K562 (cell line): ENCODE results near the gene SELL. TPM values are rescaled to one million over a fixed set of nuclear protein-coding genes. Genes with fewer than 3 reads are reported as not detected.
"Not testable (repeated sequence)": the region's sequence is repeated elsewhere in the genome, so short reads cannot be mapped to it uniquely, and the experiment has no call there.

Experiments used
- ATAC-seq: fragments of 200-7000 bp; cut with Tn5 transposase; 3 replicates; pipeline ENCODE4 v1.9.1; 2020; ENCODE audit warnings: moderate library complexity
- BruUV-seq: library from RNA; stranded (reverse); fragments of 400-500 nt; replicated peaks from 2 replicates; lab custom pipeline; 2021; lab: Mats Ljungman, UMichigan
- CTCF ChIA-PET: fragments of 300-600 bp; formaldehyde crosslinking; extraction: SDS; loops from one replicate; lab custom pipeline; 2021; ENCODE audit warnings: low intra/inter-chr PET ratio; lab: Yijun Ruan, JAX
- POLR2A ChIA-PET: fragments of 300-600, 350-650 bp; sonication (Branson Sonifier 250); formaldehyde crosslinking; extraction: SDS; loops from one replicate; lab custom pipeline; 2021; ENCODE audit warnings: antibody characterized with exemption, inconsistent platforms; lab: Yijun Ruan, JAX
- DNase-seq, 4 experiments: peaks; one replicate each; pipeline versions ENCODE4 v3.0.0 to v3.0.0-alpha.2; 2011 to 2018; ENCODE audit warnings: low spot score in 3 of 4, mixed read lengths in 3 of 4; ENCODE audit errors: extremely low read depth in 1 of 4
- FAIRE-seq: peaks from 2 replicates; lab custom pipeline; 2011; peaks lifted over from hg19 to GRCh38; lab: Jason Lieb, UNC
- H2AFZ ChIP-seq: 2 replicates; pipeline ENCODE4 v1.6.0; 2011; ENCODE audit warnings: low read depth, low read length, control low read depth, inconsistent platforms
- H3K27ac ChIP-seq: fragments of 200-600 bp; 3 replicates; pipeline ENCODE4 v1.8.0; 2011; ENCODE audit warnings: low read depth, mild to moderate bottlenecking, control low read depth, inconsistent platforms, low read length, moderate library complexity, mixed read lengths; ENCODE audit errors: extremely low read depth
- H3K27me3 ChIP-seq, 2 experiments: fragments of 300-600 bp in 1 of 2; 2 replicates in 1 of 2; 3 replicates in 1 of 2; pipeline versions ENCODE4 v1.6.0 to v1.8.0; 2011; ENCODE audit warnings: inconsistent platforms in 2 of 2, low read length in 2 of 2, mild to moderate bottlenecking in 1 of 2, mixed read lengths in 1 of 2, moderate library complexity in 1 of 2; ENCODE audit not compliant: control insufficient read depth in 2 of 2, insufficient read depth in 2 of 2
- H3K36me3 ChIP-seq: fragments of 300-600 bp; 3 replicates; pipeline ENCODE4 v1.8.0; 2011; ENCODE audit warnings: mild to moderate bottlenecking, low read length, inconsistent platforms; ENCODE audit not compliant: control insufficient read depth, insufficient read depth
- H3K4me1 ChIP-seq, 2 experiments: fragments of 200-600 bp in 1 of 2; replicated peaks in 1 of 2; 2 replicates in 1 of 2; 3 replicates in 1 of 2; pipeline versions ENCODE4 v1.5.1 to v1.8.0; 2011; ENCODE audit warnings: inconsistent platforms in 2 of 2, low read length in 2 of 2, mild to moderate bottlenecking in 1 of 2, mixed read lengths in 1 of 2, moderate library complexity in 1 of 2; ENCODE audit not compliant: control insufficient read depth in 2 of 2, insufficient read depth in 2 of 2
- H3K4me2 ChIP-seq: 2 replicates; pipeline ENCODE4 v1.6.1; 2011; ENCODE audit warnings: low read length, control low read depth, inconsistent platforms, mixed read lengths; ENCODE audit not compliant: insufficient read depth
- H3K4me3 ChIP-seq: fragments of 200-600 bp; sonication (generic), shearing (Covaris generic); 2 replicates; pipeline ENCODE4 v1.5.1; 2016; ENCODE audit warnings: control low read depth, inconsistent platforms
- H3K79me2 ChIP-seq: fragments of 200-600 bp; 3 replicates; pipeline ENCODE4 v1.8.0; 2011; ENCODE audit warnings: low read length, inconsistent platforms; ENCODE audit not compliant: control insufficient read depth, insufficient read depth
- H3K9ac ChIP-seq, 2 experiments: 2 replicates each; pipeline versions ENCODE4 v1.6.0 to v1.6.1; 2011; ENCODE audit warnings: low read depth in 2 of 2, low read length in 2 of 2, control low read depth in 1 of 2, inconsistent platforms in 1 of 2, mild to moderate bottlenecking in 1 of 2, mixed read lengths in 1 of 2; ENCODE audit not compliant: insufficient read depth in 1 of 2
- H3K9me1 ChIP-seq: one replicate; pipeline ENCODE4 v1.6.0; 2011; ENCODE audit warnings: inconsistent platforms, mild to moderate bottlenecking, low read length, moderate library complexity; ENCODE audit not compliant: control insufficient read depth, insufficient read depth
- H3K9me3 ChIP-seq: replicated peaks from 2 replicates; pipeline ENCODE4 v1.5.1; 2011; ENCODE audit warnings: low read depth, low read length, inconsistent platforms; ENCODE audit not compliant: control insufficient read depth, insufficient read depth
- H4K20me1 ChIP-seq: replicated peaks from 2 replicates; pipeline ENCODE4 v1.6.1; 2011; ENCODE audit warnings: low read length, inconsistent platforms, mixed read lengths; ENCODE audit not compliant: control insufficient read depth, insufficient read depth
- RBM25 ChIP-seq: fragments of 200-400 bp; formaldehyde crosslinking; IDR thresholded peaks from 2 replicates; pipeline ENCODE4 v1.6.1; 2018; ENCODE audit warnings: low read length, low read depth, moderate library complexity; ENCODE audit not compliant: severe bottlenecking
- ZNF146 ChIP-seq: IDR thresholded peaks from one replicate; pipeline ENCODE4 v1.6.1; 2018; ENCODE audit warnings: missing compliant biosample characterization; ENCODE audit not compliant: unreplicated experiment
- ZNF324 ChIP-seq: fragments of 250-450 bp; sonication (Bioruptor Pico); IDR thresholded peaks from 2 replicates; pipeline ENCODE4 v1.4.0; 2020; ENCODE audit warnings: mild to moderate bottlenecking
- WGBS: fragments of 100-300 bp; shearing (Covaris generic); methylation state at CpG from one replicate; pipeline ENCODE4 v1.1.6; 2016; ENCODE audit warnings: low coverage, mixed read lengths; ENCODE audit not compliant: insufficient coverage; ENCODE audit errors: missing lambda C conversion rate; 5-methylcytosine and 5-hydroxymethylcytosine counted together
- in situ Hi-C: fragments of 300-500 bp; cut with MboI; formaldehyde crosslinking; loops from 4 replicates; pipeline ENCODE4 v1.15.0; 2018; ENCODE audit warnings: inconsistent platforms, mixed read lengths
- intact Hi-C: fragments of 100-400 bp; cut with micrococcal nuclease; formaldehyde crosslinking; loops from 2 replicates; pipeline ENCODE4 v1.14.2; 2022
- polyA plus RNA-seq, 8 experiments: library from polyadenylated mRNA; depleted of rRNA in 4 of 8; stranded (reverse) in 5 of 8; unstranded in 3 of 8; fragments of >200 nt; fragmentation: Nextera tagmentation in 2 of 8; fragmentation: Illumina TruSeq in 1 of 8; extraction: Ambion mirVana in 2 of 8; extraction: Trizol in 1 of 8; gene quantifications; 2 replicates each; pipeline versions ENCODE4 v1.2.1 to v1.2.3, GENCODE V29; 2011 to 2014; ENCODE audit warnings: inconsistent platforms in 1 of 8, missing spikeins in 1 of 8
- total RNA-seq, 7 experiments: library from RNA; depleted of rRNA in 6 of 7; stranded (reverse); fragments of >200 nt in 6 of 7; fragmentation: Illumina TruSeq in 2 of 7; extraction: Trizol in 2 of 7; gene quantifications; 2 replicates each; pipeline versions ENCODE4 v1.2.1 to v1.2.3, GENCODE V29; 2011 to 2021; ENCODE audit warnings: low replicate concordance in 1 of 7

Gene SELL
- total and polyA plus RNA-seq, 9 of the 15 experiments (the other 6 are each of a cell fraction or from before 2014, with no cell fraction given), result 0.51 TPM; not detected in 8

DNA sequence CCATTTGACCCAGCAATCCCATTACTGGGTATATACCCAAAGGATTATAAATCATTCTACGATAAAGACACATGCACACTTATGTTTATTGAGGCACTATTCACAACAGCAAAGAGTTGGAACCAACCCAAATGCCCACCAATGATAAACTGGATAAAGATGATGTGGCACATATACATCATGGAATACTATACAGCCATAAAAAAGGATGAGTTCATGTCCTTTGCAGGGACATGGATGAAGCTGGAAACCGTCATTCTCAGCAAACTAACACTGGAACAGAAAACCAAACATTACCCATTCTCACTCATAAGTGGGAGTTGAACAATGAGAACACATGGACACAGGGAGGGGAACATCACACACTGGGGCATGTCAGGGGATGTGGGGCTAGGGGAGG is 3.7 kb upstream of the SELL start:
- 0% methylated on average over 2 of the region's 2 CpGs for whole genome bisulfite sequencing
- H3K9me3 ChIP-seq, H3K27ac ChIP-seq, H3K4me2 ChIP-seq, H3K4me1 ChIP-seq, H4K20me1 ChIP-seq, H3K4me3 ChIP-seq, DNase-seq, H3K27me3 ChIP-seq, CTCF ChIA-PET, POLR2A ChIA-PET, H3K36me3 ChIP-seq, H2AFZ ChIP-seq, intact Hi-C loops, BruUV-seq, H3K9ac ChIP-seq, H3K9me1 ChIP-seq, H3K79me2 ChIP-seq, ATAC-seq, FAIRE-seq: not testable (repeated sequence)
- peak; percentile 65 for TF ChIP-seq RBM25
- TF ChIP-seq ZNF146, result peak; percentile 81
- in situ Hi-C loops, result loop anchor here (10.0 kb wide), 1 partner anchor 110 kb away; no protein-coding TSS in a partner anchor

- FAIRE-seq, H4K20me1 ChIP-seq, H3K9me3 ChIP-seq, H3K4me2 ChIP-seq, H3K4me3 ChIP-seq, POLR2A ChIA-PET, H3K79me2 ChIP-seq, H3K27me3 ChIP-seq, DNase-seq, BruUV-seq, H3K9me1 ChIP-seq, H3K9ac ChIP-seq, H3K27ac ChIP-seq, ATAC-seq, H3K4me1 ChIP-seq, H2AFZ ChIP-seq, H3K36me3 ChIP-seq: not testable (repeated sequence)
- in situ Hi-C loops, result loop anchor here (10.0 kb wide), 1 partner anchor 108 kb away; no protein-coding TSS in a partner anchor
- WGBS, result 2% methylated on average over 5 of the region's 5 CpGs
- intact Hi-C loops, result loop anchor here (2.0 to 5.0 kb wide), 2 partner anchors 96 to 126 kb away; partner anchors contain the start of gene F5
- TF ChIP-seq ZNF324 (CRISPR knock-in tag), result peak; percentile 92
- CTCF ChIA-PET, result interaction anchor here (1.5 kb wide), 1 partner anchor 247 kb away, joined by 5 read pairs; no protein-coding TSS in a partner anchor
These were observed 1.7 kb upstream of the SELL start for GRCh38 chr1:169713090-169713489.
